ENCODE data around the gene EFCAB6.

Gene EFCAB6

DNA sequence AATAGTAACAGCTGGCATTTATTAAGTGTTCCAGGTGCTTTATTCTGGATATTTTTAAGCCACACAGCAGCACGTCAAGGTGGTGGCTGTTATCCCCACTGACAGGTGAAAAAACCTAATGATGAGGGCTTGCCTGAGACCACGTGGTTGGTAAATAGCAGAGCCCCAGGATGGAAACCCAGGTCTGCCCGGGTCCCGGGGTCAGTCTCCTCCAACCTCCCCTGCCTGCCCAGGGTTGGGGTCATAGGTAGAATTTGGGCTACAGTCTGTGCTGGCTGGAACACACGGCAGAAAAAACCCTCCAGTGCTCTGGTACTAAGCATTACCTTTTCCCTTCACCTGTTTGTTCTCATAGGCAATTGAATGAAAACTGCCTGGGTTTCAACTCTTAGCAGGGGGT is 57.9 kb downstream of the EFCAB6 start:
- TF ChIP-seq YY1 (IDR thresholded peaks at IDR 0.05; ENCODE audit: low read depth) = no peak

DNA sequence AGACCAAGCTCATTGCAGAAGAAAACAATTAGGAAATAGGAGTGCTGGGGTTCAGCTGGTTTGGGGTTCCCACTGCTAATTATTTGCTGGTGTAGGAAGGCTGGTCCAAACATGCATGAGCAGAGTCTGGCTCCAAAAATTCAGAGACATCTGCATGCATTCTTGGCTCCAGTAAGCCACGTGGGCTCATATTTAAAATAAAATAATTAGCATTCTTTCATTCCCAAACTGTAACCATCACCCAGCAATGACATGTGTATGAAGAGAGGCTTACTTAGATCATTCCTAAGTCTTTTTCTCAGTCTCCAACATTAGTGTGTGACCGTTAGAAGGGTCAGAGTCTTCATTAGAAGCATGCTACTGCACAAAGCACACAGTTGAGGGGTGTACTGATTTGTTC is 58.4 kb downstream of the EFCAB6 start:
- TF ChIP-seq USF1 (IDR thresholded peaks at IDR 0.05) (no peak), EGR1 (IDR thresholded peaks at IDR 0.05) (no peak), CEBPB (IDR thresholded peaks at IDR 0.05) (no peak), YY1 (IDR thresholded peaks at IDR 0.05; ENCODE audit: low read depth) (no peak), MAX (IDR thresholded peaks at IDR 0.05) (no peak), EP300 (IDR thresholded peaks at IDR 0.05; ENCODE audit: borderline replicate concordance) (no peak), FOXM1 (IDR thresholded peaks at IDR 0.05; ENCODE audit: borderline replicate concordance, low read depth) (no peak), ZBTB7A (IDR thresholded peaks at IDR 0.05; ENCODE audit: low read depth) (no peak), TAF1 (IDR thresholded peaks at IDR 0.05; ENCODE audit: low read depth) (no peak), REST (IDR thresholded peaks at IDR 0.05; ENCODE audit: low read depth) (no peak), CREB1 (IDR thresholded peaks at IDR 0.05; ENCODE audit: low read depth) (no peak)

- TF ChIP-seq REST (IDR thresholded peaks at IDR 0.05; ENCODE audit: low read depth) (no peak), YY1 (IDR thresholded peaks at IDR 0.05; ENCODE audit: low read depth) (no peak), EGR1 (IDR thresholded peaks at IDR 0.05) (no peak), TEAD4 (IDR thresholded peaks at IDR 0.05) (no peak), CEBPB (IDR thresholded peaks at IDR 0.05) (no peak), TCF12 (IDR thresholded peaks at IDR 0.05; ENCODE audit: low read depth) (no peak), NFIC (IDR thresholded peaks at IDR 0.05) (no peak), ZBTB7A (IDR thresholded peaks at IDR 0.05; ENCODE audit: low read depth) (no peak), EP300 (IDR thresholded peaks at IDR 0.05; ENCODE audit: borderline replicate concordance) (no peak), USF1 (IDR thresholded peaks at IDR 0.05) (no peak), FOXM1 (IDR thresholded peaks at IDR 0.05; ENCODE audit: borderline replicate concordance, low read depth) (no peak), TAF1 (IDR thresholded peaks at IDR 0.05; ENCODE audit: low read depth) (no peak)
Observed at GRCh38 chr22:43750751-43751150, 61.4 kb downstream of the EFCAB6 start.

GRCh38 chr22:43749473-43749872 is 62.6 kb downstream of the EFCAB6 start:
- TF ChIP-seq CEBPB (IDR thresholded peaks at IDR 0.05) (no peak), REST (IDR thresholded peaks at IDR 0.05; ENCODE audit: low read depth) (no peak), MAX (IDR thresholded peaks at IDR 0.05) (no peak), YY1 (IDR thresholded peaks at IDR 0.05; ENCODE audit: low read depth) (no peak), EP300 (IDR thresholded peaks at IDR 0.05; ENCODE audit: borderline replicate concordance) (no peak), TEAD4 (IDR thresholded peaks at IDR 0.05) (no peak), USF1 (IDR thresholded peaks at IDR 0.05) (no peak), TCF12 (IDR thresholded peaks at IDR 0.05; ENCODE audit: low read depth) (no peak), TAF1 (IDR thresholded peaks at IDR 0.05; ENCODE audit: low read depth) (no peak), RAD21 (IDR thresholded peaks at IDR 0.05; ENCODE audit: low read depth) (no peak)

GRCh38 chr22:43747877-43748276 is 64.2 kb downstream of the EFCAB6 start:
- TF ChIP-seq YY1 (IDR thresholded peaks at IDR 0.05; ENCODE audit: low read depth) = no peak
- TF ChIP-seq ZBTB7A (IDR thresholded peaks at IDR 0.05; ENCODE audit: low read depth) = no peak
- TF ChIP-seq RAD21 (IDR thresholded peaks at IDR 0.05; ENCODE audit: low read depth) = no peak
- TF ChIP-seq FOXM1 (IDR thresholded peaks at IDR 0.05; ENCODE audit: borderline replicate concordance, low read depth) = no peak
- no peak for TF ChIP-seq TCF12 (IDR thresholded peaks at IDR 0.05; ENCODE audit: low read depth)
- TF ChIP-seq CREB1 (IDR thresholded peaks at IDR 0.05; ENCODE audit: low read depth) = no peak
- no peak for TF ChIP-seq TEAD4 (IDR thresholded peaks at IDR 0.05)
- no peak for TF ChIP-seq NFIC (IDR thresholded peaks at IDR 0.05)

Data from Ishikawa (cell line).